ENCODE measurements around the gene GBP6.

DNA sequence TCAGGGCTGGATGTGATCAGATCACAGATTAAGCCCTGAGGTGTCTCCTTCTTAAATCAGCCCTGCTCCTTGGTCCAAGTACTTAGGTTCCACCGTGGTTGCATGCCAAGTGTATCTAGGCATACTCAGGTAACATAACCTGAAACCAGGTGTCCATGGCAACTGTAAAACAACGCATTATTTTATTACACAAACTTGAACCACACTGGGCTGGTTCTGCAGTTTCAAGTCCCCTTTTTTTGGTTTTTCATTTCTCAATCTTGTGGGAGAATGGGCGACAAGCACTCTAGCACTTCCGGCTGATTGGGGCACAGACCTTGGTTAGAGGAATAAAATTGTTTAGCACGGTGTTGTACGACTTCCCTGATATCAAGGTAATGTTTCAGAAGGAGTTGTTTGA lies 65.2 kb downstream of the GBP6 start:
- TF ChIP-seq, protein P1, sequence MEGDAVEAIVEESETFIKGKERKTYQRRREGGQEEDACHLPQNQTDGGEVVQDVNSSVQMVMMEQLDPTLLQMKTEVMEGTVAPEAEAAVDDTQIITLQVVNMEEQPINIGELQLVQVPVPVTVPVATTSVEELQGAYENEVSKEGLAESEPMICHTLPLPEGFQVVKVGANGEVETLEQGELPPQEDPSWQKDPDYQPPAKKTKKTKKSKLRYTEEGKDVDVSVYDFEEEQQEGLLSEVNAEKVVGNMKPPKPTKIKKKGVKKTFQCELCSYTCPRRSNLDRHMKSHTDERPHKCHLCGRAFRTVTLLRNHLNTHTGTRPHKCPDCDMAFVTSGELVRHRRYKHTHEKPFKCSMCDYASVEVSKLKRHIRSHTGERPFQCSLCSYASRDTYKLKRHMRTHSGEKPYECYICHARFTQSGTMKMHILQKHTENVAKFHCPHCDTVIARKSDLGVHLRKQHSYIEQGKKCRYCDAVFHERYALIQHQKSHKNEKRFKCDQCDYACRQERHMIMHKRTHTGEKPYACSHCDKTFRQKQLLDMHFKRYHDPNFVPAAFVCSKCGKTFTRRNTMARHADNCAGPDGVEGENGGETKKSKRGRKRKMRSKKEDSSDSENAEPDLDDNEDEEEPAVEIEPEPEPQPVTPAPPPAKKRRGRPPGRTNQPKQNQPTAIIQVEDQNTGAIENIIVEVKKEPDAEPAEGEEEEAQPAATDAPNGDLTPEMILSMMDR (IDR thresholded peaks at IDR 0.05; ENCODE audit: borderline replicate concordance, extremely low read depth, low read length, poor library complexity, severe bottlenecking) = no peak
- TF ChIP-seq EZH2 (IDR thresholded peaks at IDR 0.05; ENCODE audit: borderline replicate concordance, low read depth, low read length, severe bottlenecking) = no peak
